ENCODE results near the gene FCHSD1.

The FCHSD1 gene

GRCh38 chr5:141641634-141642267, 9.5 kb downstream of the FCHSD1 start:
- peak; percentile 39 for TF ChIP-seq CTCF (IDR thresholded peaks at IDR 0.05; ENCODE audit: low read length, missing control alignments)
- H3K4me3 ChIP-seq (replicated peaks; ENCODE audit: low read depth, low read length), result no peak overlapping the region
- DNase-seq (ENCODE audit: low read depth), result peak; percentile 69

- no peak for DNase-seq (ENCODE audit: low read depth)
- TF ChIP-seq CTCF (IDR thresholded peaks at IDR 0.05; ENCODE audit: low read length, missing control alignments), result no peak
Observed at GRCh38 chr5:141640698-141641097, 10.5 kb downstream of the FCHSD1 start.

GRCh38 chr5:141640051-141640415, 11.2 kb downstream of the FCHSD1 start:
- DNase-seq (ENCODE audit: low read depth), result no peak
- no peak for TF ChIP-seq CTCF (IDR thresholded peaks at IDR 0.05; ENCODE audit: low read length, missing control alignments)
- no peak overlapping the region for H3K4me3 ChIP-seq (replicated peaks; ENCODE audit: low read depth, low read length)

More at GRCh38 chr5:141640698-141641097, 10.5 kb downstream of the FCHSD1 start:
- H3K4me3 ChIP-seq (replicated peaks; ENCODE audit: low read depth, low read length), result no peak overlapping the region

- DNase-seq (ENCODE audit: low read depth), result no peak
- no peak overlapping the region for H3K4me3 ChIP-seq (replicated peaks; ENCODE audit: low read depth, low read length)
- TF ChIP-seq CTCF (IDR thresholded peaks at IDR 0.05; ENCODE audit: low read length, missing control alignments), result no peak
Observed at GRCh38 chr5:141639357-141640050, 11.7 kb downstream of the FCHSD1 start.

GRCh38 chr5:141638771-141639170, 12.4 kb downstream of the FCHSD1 start:
- H3K4me3 ChIP-seq (replicated peaks; ENCODE audit: low read depth, low read length), result no peak overlapping the region
- no peak for TF ChIP-seq CTCF (IDR thresholded peaks at IDR 0.05; ENCODE audit: low read length, missing control alignments)
- DNase-seq (ENCODE audit: low read depth), result no peak

GRCh38 chr5:141637767-141638419, 13.3 kb downstream of the FCHSD1 start:
- H3K4me3 ChIP-seq (replicated peaks; ENCODE audit: low read depth, low read length), result peak overlapping the region; percentile 98
- TF ChIP-seq CTCF (IDR thresholded peaks at IDR 0.05; ENCODE audit: low read length, missing control alignments), result peak; percentile 19
- peak; percentile 57 for DNase-seq (ENCODE audit: low read depth)

Measured in fibroblast of pulmonary artery (primary cell).